Sigmoid colon (tissue), 4 donors: ENCODE results near the gene TAF6.

Source experiments
- CTCF ChIP-seq, 4 experiments: fragments of 450-650 bp in 3 of 4; fragments of 200-600 bp in 1 of 4; IDR thresholded peaks; one replicate each; pipeline ENCODE4 v1.5.1; 2016 to 2019; ENCODE audit warnings: antibody characterized with exemption in 4 of 4, mild to moderate bottlenecking in 3 of 4, moderate library complexity in 2 of 4
- EP300 ChIP-seq, 4 donors: sonication (generic); formaldehyde crosslinking; IDR thresholded peaks; one replicate each; pipeline ENCODE4 v1.6.1; 2017; ENCODE audit warnings: antibody characterized with exemption in 4 of 4
- POLR2A ChIP-seq, 2 donors: fragments of 450-650 bp; IDR thresholded peaks; one replicate each; pipeline ENCODE4 v1.6.1; 2016; ENCODE audit warnings: antibody characterized with exemption in 2 of 2, mild to moderate bottlenecking in 2 of 2, moderate library complexity in 2 of 2
- POLR2AphosphoS5 ChIP-seq, 4 donors: sonication (generic); formaldehyde crosslinking; IDR thresholded peaks; one replicate each; pipeline ENCODE4 v1.6.1; 2017; ENCODE audit warnings: antibody characterized with exemption in 4 of 4

GRCh38 chr7:100118388-100119071 is 628 bp downstream of the TAF6 start:
- TF ChIP-seq POLR2AphosphoS5 (IDR thresholded peaks at IDR 0.05), result no peak
- no peak for TF ChIP-seq POLR2A (IDR thresholded peaks at IDR 0.05)
- TF ChIP-seq EP300 (IDR thresholded peaks at IDR 0.05), result no peak
- TF ChIP-seq CTCF (IDR thresholded peaks at IDR 0.05), result no peak
